ENCODE measurements around the gene RAMAC.

DNA sequence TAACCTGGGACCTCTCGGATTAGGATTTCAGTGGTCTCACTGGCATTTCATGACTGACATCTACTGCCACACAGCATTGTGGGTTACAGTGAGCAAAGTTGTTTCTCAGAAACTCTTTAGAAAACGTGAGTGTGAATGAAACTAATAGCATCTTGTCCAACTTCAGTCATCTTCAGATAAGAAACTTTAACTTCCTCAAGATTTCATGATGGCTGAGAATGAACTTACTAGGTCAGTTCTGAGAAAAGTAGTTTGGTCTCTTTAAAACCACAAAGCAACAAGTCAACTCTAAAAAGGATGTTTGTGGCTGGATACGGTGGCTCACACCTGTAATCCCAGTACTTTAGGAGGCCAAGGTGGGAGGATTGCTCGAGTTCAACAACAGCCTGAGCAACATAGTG lies 19.3 kb upstream of the RAMAC start:
- TF ChIP-seq CTCF (IDR thresholded peaks at IDR 0.05) (no peak), POLR2AphosphoS5 (IDR thresholded peaks at IDR 0.05) (no peak), POLR2A (IDR thresholded peaks at IDR 0.05) (no peak)
